Prostate gland (tissue), 2 donors: ENCODE results near the gene ITGA1.

Experiments used
- POLR2A ChIP-seq: fragments of 450-650 bp; IDR thresholded peaks from one replicate; pipeline ENCODE4 v1.6.1; 2016; ENCODE audit warnings: antibody characterized with exemption, mild to moderate bottlenecking
- TF ChIP-seq, protein P1 (sequence below), 4 experiments: fragments of 200-600 bp in 2 of 4; fragments of 450-650 bp in 2 of 4; sonication (generic) in 2 of 4; IDR thresholded peaks; 1 replicate in 3 of 4; 2 replicates in 1 of 4; pipeline ENCODE4 v1.5.1; 2016 to 2019; ENCODE audit warnings: antibody characterized with exemption in 4 of 4, mild to moderate bottlenecking in 2 of 4, moderate library complexity in 2 of 4

DNA sequence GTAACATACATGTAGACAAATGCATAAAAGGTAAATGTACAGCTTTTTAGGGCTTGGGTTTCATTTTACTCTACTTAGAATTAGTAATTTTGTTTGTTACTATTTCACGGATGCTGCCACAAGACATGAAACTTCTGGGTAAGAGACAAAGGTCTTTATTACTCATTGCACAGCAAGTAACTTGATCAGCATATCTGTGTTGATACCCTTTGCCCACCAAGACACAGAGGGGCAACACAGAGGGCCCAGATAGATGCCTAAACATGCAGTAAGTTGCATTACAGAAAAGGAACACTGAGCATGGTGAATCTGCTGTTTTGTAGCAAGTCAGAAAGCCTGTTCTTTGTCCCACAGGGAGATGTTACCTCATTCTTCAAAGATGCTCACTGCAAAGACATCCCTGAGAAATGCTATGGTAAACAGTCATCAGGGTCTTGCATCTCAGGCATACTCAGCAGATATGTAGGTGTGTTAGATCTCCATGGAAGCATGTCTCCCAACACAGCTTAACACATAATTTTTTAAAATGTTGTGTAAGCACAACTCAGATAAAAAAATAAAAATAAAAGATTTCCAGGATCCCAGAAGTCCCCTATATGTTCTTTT lies 211.7 kb downstream of the ITGA1 start:
- TF ChIP-seq, protein P1, sequence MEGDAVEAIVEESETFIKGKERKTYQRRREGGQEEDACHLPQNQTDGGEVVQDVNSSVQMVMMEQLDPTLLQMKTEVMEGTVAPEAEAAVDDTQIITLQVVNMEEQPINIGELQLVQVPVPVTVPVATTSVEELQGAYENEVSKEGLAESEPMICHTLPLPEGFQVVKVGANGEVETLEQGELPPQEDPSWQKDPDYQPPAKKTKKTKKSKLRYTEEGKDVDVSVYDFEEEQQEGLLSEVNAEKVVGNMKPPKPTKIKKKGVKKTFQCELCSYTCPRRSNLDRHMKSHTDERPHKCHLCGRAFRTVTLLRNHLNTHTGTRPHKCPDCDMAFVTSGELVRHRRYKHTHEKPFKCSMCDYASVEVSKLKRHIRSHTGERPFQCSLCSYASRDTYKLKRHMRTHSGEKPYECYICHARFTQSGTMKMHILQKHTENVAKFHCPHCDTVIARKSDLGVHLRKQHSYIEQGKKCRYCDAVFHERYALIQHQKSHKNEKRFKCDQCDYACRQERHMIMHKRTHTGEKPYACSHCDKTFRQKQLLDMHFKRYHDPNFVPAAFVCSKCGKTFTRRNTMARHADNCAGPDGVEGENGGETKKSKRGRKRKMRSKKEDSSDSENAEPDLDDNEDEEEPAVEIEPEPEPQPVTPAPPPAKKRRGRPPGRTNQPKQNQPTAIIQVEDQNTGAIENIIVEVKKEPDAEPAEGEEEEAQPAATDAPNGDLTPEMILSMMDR (IDR thresholded peaks at IDR 0.05) = no peak
- no peak for TF ChIP-seq POLR2A
